HG03139 (cell line): ENCODE results near the gene ATP2A1.
"Not testable (repeated sequence)": the region's sequence is repeated elsewhere in the genome, so short reads cannot be mapped to it uniquely, and the experiment has no call there.

Experiments used
- ATAC-seq: cut with Tn5 transposase; IDR thresholded peaks from one replicate; pipeline ENCODE4 v1.9.1; 2021; ENCODE audit not compliant: unreplicated experiment

Gene ATP2A1

GRCh38 chr16:28932339-28933141 lies 54.3 kb downstream of the ATP2A1 start:
- ATAC-seq: no peak

GRCh38 chr16:28933171-28933570 lies 54.9 kb downstream of the ATP2A1 start:
- no peak for ATAC-seq

GRCh38 chr16:28935346-28935745 lies 57.1 kb downstream of the ATP2A1 start:
- ATAC-seq: no peak

GRCh38 chr16:28935924-28936783 lies 57.9 kb downstream of the ATP2A1 start:
- ATAC-seq: peak; percentile 62

GRCh38 chr16:28936784-28937155 lies 58.5 kb downstream of the ATP2A1 start:
- ATAC-seq: no peak

GRCh38 chr16:28937222-28937876 lies 59.1 kb downstream of the ATP2A1 start:
- ATAC-seq: no peak

- ATAC-seq: no peak
Measured at GRCh38 chr16:28938721-28939120, 60.4 kb downstream of the ATP2A1 start.

GRCh38 chr16:28939825-28940224 lies 61.5 kb downstream of the ATP2A1 start:
- ATAC-seq: not testable (repeated sequence)

GRCh38 chr16:28943281-28943680 lies 65.0 kb downstream of the ATP2A1 start:
- ATAC-seq: no peak

GRCh38 chr16:28946681-28947080 lies 68.4 kb downstream of the ATP2A1 start:
- no peak for ATAC-seq

- ATAC-seq: peak; percentile 93
Measured at GRCh38 chr16:28950648-28951409, 72.5 kb downstream of the ATP2A1 start, which contains the start of gene NFATC2IP. Gene NFATC2IP, plus strand, starts transcription at chr16:28950937. Its CDS starts 75 bp downstream, at chr16:28951012.

GRCh38 chr16:28951410-28951943 lies 73.2 kb downstream of the ATP2A1 start:
- ATAC-seq: no peak
